ENCODE data around the gene PUM2.

DNA sequence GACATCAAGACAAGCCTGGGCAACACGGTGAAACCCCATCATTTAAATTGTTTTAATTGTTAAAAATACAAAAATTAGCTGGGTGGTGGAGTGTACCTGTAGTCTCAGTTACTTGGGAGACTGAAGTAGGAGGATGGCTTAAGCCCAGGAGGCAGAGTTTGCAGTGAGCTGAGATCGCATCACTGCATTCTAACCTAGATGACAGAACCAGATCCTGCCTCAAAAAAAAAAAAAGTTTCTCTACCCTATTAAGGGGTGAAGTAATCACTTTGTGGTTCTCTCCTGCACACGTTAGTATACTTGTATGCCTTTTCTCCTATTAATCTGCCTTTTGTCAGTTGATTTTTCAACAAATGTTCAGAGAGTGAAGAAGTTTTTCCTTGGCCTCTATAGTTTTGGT lies 18.1 kb upstream of the PUM2 start:
- no peak for TF ChIP-seq EZH2 (IDR thresholded peaks at IDR 0.05; ENCODE audit: borderline replicate concordance, low read depth, low read length, poor library complexity, severe bottlenecking)
- TF ChIP-seq, protein P1, sequence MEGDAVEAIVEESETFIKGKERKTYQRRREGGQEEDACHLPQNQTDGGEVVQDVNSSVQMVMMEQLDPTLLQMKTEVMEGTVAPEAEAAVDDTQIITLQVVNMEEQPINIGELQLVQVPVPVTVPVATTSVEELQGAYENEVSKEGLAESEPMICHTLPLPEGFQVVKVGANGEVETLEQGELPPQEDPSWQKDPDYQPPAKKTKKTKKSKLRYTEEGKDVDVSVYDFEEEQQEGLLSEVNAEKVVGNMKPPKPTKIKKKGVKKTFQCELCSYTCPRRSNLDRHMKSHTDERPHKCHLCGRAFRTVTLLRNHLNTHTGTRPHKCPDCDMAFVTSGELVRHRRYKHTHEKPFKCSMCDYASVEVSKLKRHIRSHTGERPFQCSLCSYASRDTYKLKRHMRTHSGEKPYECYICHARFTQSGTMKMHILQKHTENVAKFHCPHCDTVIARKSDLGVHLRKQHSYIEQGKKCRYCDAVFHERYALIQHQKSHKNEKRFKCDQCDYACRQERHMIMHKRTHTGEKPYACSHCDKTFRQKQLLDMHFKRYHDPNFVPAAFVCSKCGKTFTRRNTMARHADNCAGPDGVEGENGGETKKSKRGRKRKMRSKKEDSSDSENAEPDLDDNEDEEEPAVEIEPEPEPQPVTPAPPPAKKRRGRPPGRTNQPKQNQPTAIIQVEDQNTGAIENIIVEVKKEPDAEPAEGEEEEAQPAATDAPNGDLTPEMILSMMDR (conservative IDR thresholded peaks at IDR 0.05; ENCODE audit: low read depth, low read length), result no peak

Data from A673 (cell line).